Neural cell (in vitro differentiated cells): Measurements from ENCODE around the gene LAPTM5. TPM values are rescaled to one million over a fixed set of nuclear protein-coding genes. Genes with fewer than 3 reads are reported as not detected.

Experiments used
- H2AFZ ChIP-seq: fragments of 200-600, 300-800 bp; sonication (generic), shearing (Covaris generic); 2 replicates; pipeline ENCODE4 v1.6.0; 2014; ENCODE audit warnings: low read depth, mild to moderate bottlenecking, antibody characterized with exemption, low read length, moderate library complexity
- H3F3A ChIP-seq: fragments of 200-600 bp; shearing (Covaris generic); 2 replicates; pipeline ENCODE4 v1.6.1; 2016; ENCODE audit warnings: mild to moderate bottlenecking, moderate library complexity, mixed read lengths, antibody characterized with exemption, low read length; ENCODE audit not compliant: insufficient read depth, poor library complexity, severe bottlenecking
- H3K27ac ChIP-seq: fragments of 200-600, 300-800 bp; sonication (generic), shearing (Covaris generic); 2 replicates; pipeline ENCODE4 v1.5.1; 2014; ENCODE audit warnings: mild to moderate bottlenecking, low read length, moderate library complexity
- H3K27me3 ChIP-seq: fragments of 300-800, 200-600 bp; sonication (generic), shearing (Covaris generic); 2 replicates; pipeline ENCODE4 v1.6.0; 2014; ENCODE audit warnings: mild to moderate bottlenecking, low read depth, low read length, moderate library complexity; ENCODE audit not compliant: insufficient read depth
- H3K36me3 ChIP-seq: fragments of 300-800, 200-600 bp; sonication (generic), shearing (Covaris generic); 2 replicates; pipeline ENCODE4 v1.5.1; 2014; ENCODE audit warnings: mild to moderate bottlenecking, antibody characterized with exemption, low read length, moderate library complexity; ENCODE audit not compliant: insufficient read depth
- H3K4me2 ChIP-seq: fragments of 300-800, 200-600 bp; sonication (generic), shearing (Covaris generic); 2 replicates; pipeline ENCODE4 v1.6.0; 2014; ENCODE audit warnings: mild to moderate bottlenecking, low read length
- H3K4me3 ChIP-seq: fragments of 300-800, 200-600 bp; sonication (generic), shearing (Covaris generic); 2 replicates; pipeline ENCODE4 v1.5.1; 2014; ENCODE audit warnings: mild to moderate bottlenecking, low read length, moderate library complexity
- H3K79me2 ChIP-seq: fragments of 200-600 bp; shearing (Covaris generic); replicated peaks from 2 replicates; pipeline ENCODE4 v1.6.0; 2014; ENCODE audit warnings: mild to moderate bottlenecking, low read length, moderate library complexity; ENCODE audit not compliant: insufficient read depth
- H3K9ac ChIP-seq: fragments of 300-800, 200-600 bp; sonication (generic), shearing (Covaris generic); 2 replicates; pipeline ENCODE4 v1.6.1; 2016; ENCODE audit warnings: mild to moderate bottlenecking, low read length, mixed read lengths
- H3K9me2 ChIP-seq: fragments of 200-600 bp; shearing (Covaris generic); 2 replicates; pipeline ENCODE4 v1.6.1; 2016; ENCODE audit warnings: mild to moderate bottlenecking, low read length, mixed read lengths; ENCODE audit not compliant: insufficient read depth
- H3K9me3 ChIP-seq: fragments of 200-600, 300-800 bp; sonication (generic), shearing (Covaris generic); 2 replicates; pipeline ENCODE4 v1.6.1; 2016; ENCODE audit warnings: mild to moderate bottlenecking, mixed run types, low read length, moderate library complexity, mixed read lengths
- H4K20me1 ChIP-seq: fragments of 200-600 bp; shearing (Covaris generic); 2 replicates; pipeline ENCODE4 v1.6.1; 2016; ENCODE audit warnings: mild to moderate bottlenecking, mixed run types; ENCODE audit not compliant: insufficient read depth
- CTCF ChIP-seq: fragments of 450-650 bp; IDR thresholded peaks from 2 replicates; pipeline ENCODE4 v1.5.1; 2014; ENCODE audit warnings: antibody characterized with exemption, mild to moderate bottlenecking, moderate library complexity; ENCODE audit not compliant: poor library complexity, severe bottlenecking
- EP300 ChIP-seq: fragments of 450-650 bp; conservative IDR thresholded peaks from 2 replicates; pipeline ENCODE4 v1.6.1; 2014; ENCODE audit warnings: antibody characterized with exemption, mild to moderate bottlenecking, moderate library complexity; ENCODE audit not compliant: poor library complexity, severe bottlenecking
- EZH2 ChIP-seq: fragments of 200-600, 300-800 bp; shearing (Covaris generic), sonication (generic); IDR thresholded peaks from 2 replicates; pipeline ENCODE4 v1.6.1; 2014; ENCODE audit warnings: antibody characterized with exemption, low read length, borderline replicate concordance, mild to moderate bottlenecking; ENCODE audit not compliant: insufficient read depth, poor library complexity, severe bottlenecking
- MXI1 ChIP-seq: fragments of 450-650 bp; conservative IDR thresholded peaks from 2 replicates; pipeline ENCODE4 v1.6.1; 2014; ENCODE audit warnings: antibody characterized with exemption, mild to moderate bottlenecking; ENCODE audit not compliant: poor library complexity, severe bottlenecking
- POLR2AphosphoS5 ChIP-seq: IDR thresholded peaks from 2 replicates; pipeline ENCODE4 v1.6.1; 2012
- RAD21 ChIP-seq: fragments of 450-650 bp; conservative IDR thresholded peaks from 2 replicates; pipeline ENCODE4 v1.6.1; 2014; ENCODE audit warnings: antibody characterized with exemption, mild to moderate bottlenecking, moderate library complexity
- REST ChIP-seq: IDR thresholded peaks from 2 replicates; pipeline ENCODE4 v1.6.1; 2012; ENCODE audit warnings: borderline replicate concordance
- SMC3 ChIP-seq: fragments of 450-650 bp; conservative IDR thresholded peaks from 2 replicates; pipeline ENCODE4 v1.6.1; 2014; ENCODE audit warnings: antibody characterized with exemption, mild to moderate bottlenecking, moderate library complexity; ENCODE audit not compliant: poor library complexity
- TAF1 ChIP-seq: IDR thresholded peaks from 2 replicates; pipeline ENCODE4 v1.6.1; 2012; ENCODE audit warnings: low read depth
- polyA plus RNA-seq: library from polyadenylated mRNA; depleted of rRNA; stranded (reverse); fragments of >200 nt; gene quantifications from 2 replicates; pipeline ENCODE4 v1.2.3, GENCODE V29; 2014

The LAPTM5 gene
- polyA plus RNA-seq, 1 donor from 2014 or later, result 0.12 TPM

GRCh38 chr1:30738715-30739559 lies 18.6 kb downstream of the LAPTM5 start:
- no peaks in the 10 kb centered on the region for H3K36me3 ChIP-seq
- no peaks in the 10 kb centered on the region for H3F3A ChIP-seq
- H3K9ac ChIP-seq, result no peak overlapping the region
- no peaks in the 10 kb centered on the region for H3K27me3 ChIP-seq
- no peak overlapping the region for H3K27ac ChIP-seq
- no peak overlapping the region for H3K4me3 ChIP-seq
- H3K9me2 ChIP-seq, result no peaks in the 10 kb centered on the region
- no peaks in the 10 kb centered on the region for H4K20me1 ChIP-seq
- no peaks in the 10 kb centered on the region for H3K79me2 ChIP-seq
- H2AFZ ChIP-seq, result no peak overlapping the region
- no peaks in the 10 kb centered on the region for H3K9me3 ChIP-seq
- H3K4me2 ChIP-seq, result no peak overlapping the region
- TF ChIP-seq CTCF, result no peak
- TF ChIP-seq RAD21, result no peak
- no peak for TF ChIP-seq MXI1
- no peak for TF ChIP-seq EP300
- TF ChIP-seq REST, result no peak
- TF ChIP-seq TAF1, result no peak
- no peak for TF ChIP-seq POLR2AphosphoS5
- no peak for TF ChIP-seq SMC3
- no peak for TF ChIP-seq EZH2

GRCh38 chr1:30738040-30738714 lies 19.4 kb downstream of the LAPTM5 start:
- Histone ChIP-seq H3K27ac (no peak overlapping the region), H3K9me3 (no peaks in the 10 kb centered on the region), H3K9me2 (no peaks in the 10 kb centered on the region), H3F3A (no peaks in the 10 kb centered on the region), H3K4me2 (no peak overlapping the region), H3K79me2 (no peaks in the 10 kb centered on the region), H3K4me3 (no peak overlapping the region), H4K20me1 (no peaks in the 10 kb centered on the region), H3K36me3 (no peaks in the 10 kb centered on the region), H2AFZ (no peak overlapping the region), H3K9ac (no peak overlapping the region), H3K27me3 (no peaks in the 10 kb centered on the region)
- TF ChIP-seq EP300, result no peak
